Activated T-helper 2 cell treated with anti-CD3 and anti-CD28 coated beads, Interferon-gamma antibody, Interleukin-2, Interleukin-4, amounts not matched to agents 10 μg/mL and 5 μg/mL and 100 μg/mL, durations not matched to agents 14 hours and 24 hours and 36 hours (primary cell): ENCODE results near the gene ACACA. TPM values are rescaled to one million over a fixed set of nuclear protein-coding genes. Genes with fewer than 3 reads are reported as not detected.

Experiments
- DNase-seq: peaks from one replicate; pipeline ENCODE4 v3.0.0; 2021; ENCODE audit warnings: low spot score
- H3K27ac Mint-ChIP-seq: one replicate; pipeline ENCODE4 v1.8.0; 2021; ENCODE audit warnings: mixed read lengths
- H3K27me3 Mint-ChIP-seq: one replicate; pipeline ENCODE4 v1.8.0; 2021; ENCODE audit warnings: low read depth, mixed read lengths
- H3K36me3 Mint-ChIP-seq: one replicate; pipeline ENCODE4 v1.8.0; 2021; ENCODE audit warnings: low read depth, mixed read lengths
- H3K4me1 Mint-ChIP-seq: one replicate; pipeline ENCODE4 v1.8.0; 2021; ENCODE audit warnings: low read depth, mixed read lengths
- H3K4me3 Mint-ChIP-seq: one replicate; pipeline ENCODE4 v1.8.0; 2021; ENCODE audit warnings: low read depth, mild to moderate bottlenecking, moderate library complexity, mixed read lengths
- H3K9me3 Mint-ChIP-seq: one replicate; pipeline ENCODE4 v1.8.0; 2021; ENCODE audit warnings: mixed read lengths
- intact Hi-C: fragments of 100-400 bp; cut with micrococcal nuclease; formaldehyde crosslinking; loops from one replicate; pipeline ENCODE4 v1.15.1; 2023
- total RNA-seq: library from RNA; stranded (reverse); gene quantifications from 2 replicates; pipeline ENCODE4 v1.2.3, GENCODE V29; 2022

Gene ACACA
- total RNA-seq, 1 donor from 2014 or later = 109 TPM

DNA sequence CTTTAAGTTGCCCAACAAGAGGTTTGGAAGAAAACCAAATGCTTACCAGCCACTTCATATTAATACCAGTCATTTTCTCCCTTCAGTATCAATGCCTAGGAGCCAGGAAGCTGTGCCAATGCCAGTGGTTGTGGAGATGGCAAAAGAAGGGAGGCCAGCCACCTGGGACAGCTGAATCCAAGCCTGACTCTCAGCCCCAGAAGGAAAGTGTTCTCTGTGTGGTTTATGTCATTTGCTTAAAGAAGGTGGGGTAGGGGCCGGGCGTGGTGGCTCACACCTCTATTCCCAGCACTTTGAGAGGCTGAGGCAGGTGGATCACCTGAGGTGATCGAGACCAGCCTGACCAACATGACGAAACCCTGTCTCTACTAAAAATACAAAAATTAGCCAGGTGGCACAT is 17.5 kb downstream of the ACACA start:
- H3K27ac Mint-ChIP-seq = no peak overlapping the region
- no peak overlapping the region for H3K4me3 Mint-ChIP-seq
- no peaks in the 10 kb centered on the region for H3K9me3 Mint-ChIP-seq
- no peaks in the 10 kb centered on the region for H3K27me3 Mint-ChIP-seq
- peaks cover 25% of the 10 kb centered on the region for H3K4me1 Mint-ChIP-seq
- no peaks in the 10 kb centered on the region for H3K36me3 Mint-ChIP-seq
- no peak for DNase-seq
- intact Hi-C loops = no loop called here

DNA sequence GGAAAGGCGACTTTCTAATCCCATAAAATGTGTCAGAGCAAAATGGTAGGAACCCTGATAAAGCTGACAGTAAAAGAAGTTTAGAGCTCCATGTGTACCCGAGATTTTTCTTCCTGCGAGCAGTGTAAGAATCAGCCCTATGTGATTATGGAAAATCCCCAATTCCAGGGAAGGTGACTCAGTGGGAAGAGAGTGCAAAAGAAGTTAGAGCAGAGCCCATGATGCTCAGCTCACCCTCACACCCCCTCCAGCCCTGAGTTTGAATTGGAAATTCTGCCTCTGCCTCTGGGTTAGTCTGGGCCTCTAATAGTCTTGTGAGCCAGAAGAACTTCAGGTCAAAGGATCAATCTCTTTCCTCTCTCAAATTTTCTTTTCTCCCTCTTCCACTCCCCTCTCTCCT is 18.4 kb downstream of the ACACA start:
- Mint-ChIP-seq H3K4me1 (peaks cover 23% of the 10 kb centered on the region), H3K4me3 (no peak overlapping the region), H3K9me3 (no peaks in the 10 kb centered on the region), H3K27ac (no peak overlapping the region), H3K36me3 (no peaks in the 10 kb centered on the region), H3K27me3 (no peaks in the 10 kb centered on the region)
- no peak for DNase-seq
- intact Hi-C loops = no loop called here

DNA sequence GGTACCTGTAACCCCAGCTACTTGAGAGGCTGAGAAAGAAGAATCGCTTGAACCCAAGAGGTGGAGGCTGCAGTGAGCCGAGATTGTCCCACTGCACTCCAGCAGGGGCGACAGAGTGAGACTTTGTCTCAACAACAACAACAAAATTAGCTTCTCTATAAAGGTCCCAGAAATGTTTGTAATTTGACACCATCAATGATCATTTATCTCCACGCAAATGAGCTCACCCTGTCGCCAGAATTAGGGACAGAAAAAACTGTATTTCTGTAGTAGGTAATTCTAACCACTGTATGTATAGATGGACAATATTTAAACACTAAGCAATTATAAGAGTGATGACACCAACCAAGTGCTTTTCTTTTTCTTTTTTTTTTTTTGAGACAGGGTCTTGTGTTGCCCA is 20.2 kb downstream of the ACACA start:
- no peak for DNase-seq
- H3K4me3 Mint-ChIP-seq = no peak overlapping the region
- intact Hi-C loops = no loop called here
- no peaks in the 10 kb centered on the region for H3K36me3 Mint-ChIP-seq
- H3K9me3 Mint-ChIP-seq = no peaks in the 10 kb centered on the region
- peaks cover 7% of the 10 kb centered on the region for H3K4me1 Mint-ChIP-seq
- H3K27me3 Mint-ChIP-seq = no peaks in the 10 kb centered on the region
- no peak overlapping the region for H3K27ac Mint-ChIP-seq

DNA sequence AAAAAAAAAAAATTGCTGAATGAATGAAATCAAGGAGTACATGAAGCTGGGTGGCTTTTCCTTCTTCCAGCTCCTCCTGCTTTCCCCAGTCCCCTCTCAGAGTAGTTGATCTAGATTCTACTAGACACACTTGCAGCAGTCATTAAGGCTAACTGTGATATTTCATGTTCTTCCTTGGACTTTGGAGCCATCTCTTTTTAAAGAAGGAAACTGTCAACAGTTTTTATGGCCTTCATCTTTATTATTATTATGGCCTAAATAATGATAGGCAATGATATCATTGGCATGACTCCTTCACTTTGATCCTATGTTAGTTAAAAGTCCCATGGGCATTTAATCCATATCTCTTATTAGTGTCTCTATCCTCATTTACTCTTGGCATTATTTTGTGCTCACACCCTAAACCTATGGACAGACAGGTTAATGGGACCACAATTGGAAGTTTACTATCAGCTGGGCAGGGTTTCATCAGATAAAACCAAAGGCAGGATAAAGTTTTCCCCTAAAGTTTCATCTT is 21.1 kb downstream of the ACACA start:
- DNase-seq = no peak
- no peaks in the 10 kb centered on the region for H3K27me3 Mint-ChIP-seq
- H3K4me3 Mint-ChIP-seq = no peak overlapping the region
- H3K36me3 Mint-ChIP-seq = no peaks in the 10 kb centered on the region
- no peak overlapping the region for H3K27ac Mint-ChIP-seq
- H3K9me3 Mint-ChIP-seq = no peaks in the 10 kb centered on the region
- peaks cover 4% of the 10 kb centered on the region for H3K4me1 Mint-ChIP-seq
- intact Hi-C loops = no loop called here

DNA sequence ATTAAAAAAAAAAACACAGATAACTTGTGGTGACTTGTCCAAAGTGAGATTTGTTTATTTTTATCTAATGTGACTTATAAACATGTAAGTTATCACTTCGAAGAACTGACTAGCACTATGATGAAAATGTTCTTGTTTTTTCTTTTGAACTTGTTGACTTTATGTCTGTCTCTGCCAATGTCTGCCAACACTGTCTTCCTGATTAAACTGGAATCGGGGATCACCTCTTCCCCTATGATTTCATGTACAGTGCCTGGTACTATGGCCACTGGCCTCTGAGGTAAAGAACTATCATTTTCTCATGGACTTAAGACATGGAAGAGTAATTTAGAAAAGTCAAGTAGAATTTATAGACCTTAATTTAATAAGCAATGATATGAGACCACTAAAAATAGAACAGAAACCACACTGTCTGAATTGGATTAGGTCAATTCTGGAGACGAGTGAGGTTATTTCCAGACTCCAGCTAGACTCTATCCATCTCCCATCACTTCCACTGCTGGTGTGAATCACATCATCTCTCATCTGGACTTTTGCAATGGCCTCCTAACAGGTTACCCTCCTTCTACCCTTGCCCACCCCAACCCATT is 22.0 kb downstream of the ACACA start:
- no peak overlapping the region for H3K4me3 Mint-ChIP-seq
- no peaks in the 10 kb centered on the region for H3K36me3 Mint-ChIP-seq
- no peaks in the 10 kb centered on the region for H3K9me3 Mint-ChIP-seq
- H3K27me3 Mint-ChIP-seq = no peaks in the 10 kb centered on the region
- no peak overlapping the region for H3K27ac Mint-ChIP-seq
- intact Hi-C loops = no loop called here
- peaks cover 4% of the 10 kb centered on the region for H3K4me1 Mint-ChIP-seq
- DNase-seq = no peak

DNA sequence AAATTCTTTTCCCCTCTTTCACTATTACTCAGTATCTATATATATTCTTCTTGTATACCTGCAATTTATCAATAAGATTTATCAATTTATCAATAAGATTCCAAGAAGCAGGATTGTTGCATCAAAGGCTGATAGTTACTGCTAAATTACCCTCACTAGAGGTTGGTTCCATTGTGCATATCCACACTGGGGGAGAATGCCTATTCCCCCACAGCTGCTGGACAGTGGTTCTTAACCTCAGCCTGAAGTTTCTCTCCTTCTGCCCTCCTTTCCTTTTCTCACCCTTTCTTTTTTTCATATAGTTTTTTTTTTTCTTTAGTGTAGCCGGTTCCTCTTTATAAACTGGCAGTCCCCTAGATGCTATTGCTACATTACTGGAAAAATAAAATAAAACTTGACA is 24.6 kb downstream of the ACACA start:
- intact Hi-C loops = no loop called here
- no peak for DNase-seq
- no peaks in the 10 kb centered on the region for H3K27me3 Mint-ChIP-seq
- H3K4me3 Mint-ChIP-seq = no peak overlapping the region
- no peaks in the 10 kb centered on the region for H3K9me3 Mint-ChIP-seq
- H3K4me1 Mint-ChIP-seq = no peaks in the 10 kb centered on the region
- H3K27ac Mint-ChIP-seq = no peak overlapping the region
- no peaks in the 10 kb centered on the region for H3K36me3 Mint-ChIP-seq

DNA sequence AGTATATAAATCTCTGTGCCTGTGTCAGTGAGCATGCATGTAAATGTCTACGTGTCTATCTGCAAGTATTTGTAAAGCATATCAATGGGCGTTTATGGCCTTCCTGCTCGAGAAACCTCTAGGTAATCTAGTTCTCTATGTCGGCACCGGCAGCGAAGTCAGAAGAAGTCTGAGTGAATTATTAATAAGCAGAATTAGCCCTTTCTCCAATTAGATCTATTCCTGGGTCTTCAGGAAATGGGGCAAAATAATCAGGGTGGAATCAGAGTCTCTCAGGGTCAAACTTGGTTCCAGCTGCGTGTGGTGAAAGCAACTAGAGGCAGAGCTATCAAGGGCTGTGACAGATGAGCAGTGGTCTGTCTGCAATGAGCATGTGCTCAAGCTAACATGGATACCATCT is 30.9 kb downstream of the ACACA start, which contains the start of gene C17orf78:
Gene C17orf78 (plus strand): TSS at position 280 of the 400 bp plus-strand sequence. CDS start 108 bp downstream, at position 388.
- Mint-ChIP-seq H3K4me1 (peaks cover 6% of the 10 kb centered on the region), H3K4me3 (no peak within 1 kb of the TSS), H3K27ac (no peak within 1 kb of the TSS), H3K27me3 (no peaks in the 10 kb centered on the region), H3K36me3 (no peaks in the 10 kb centered on the region), H3K9me3 (no peaks in the 10 kb centered on the region)
- no peak for DNase-seq
- intact Hi-C loops = no loop called here

DNA sequence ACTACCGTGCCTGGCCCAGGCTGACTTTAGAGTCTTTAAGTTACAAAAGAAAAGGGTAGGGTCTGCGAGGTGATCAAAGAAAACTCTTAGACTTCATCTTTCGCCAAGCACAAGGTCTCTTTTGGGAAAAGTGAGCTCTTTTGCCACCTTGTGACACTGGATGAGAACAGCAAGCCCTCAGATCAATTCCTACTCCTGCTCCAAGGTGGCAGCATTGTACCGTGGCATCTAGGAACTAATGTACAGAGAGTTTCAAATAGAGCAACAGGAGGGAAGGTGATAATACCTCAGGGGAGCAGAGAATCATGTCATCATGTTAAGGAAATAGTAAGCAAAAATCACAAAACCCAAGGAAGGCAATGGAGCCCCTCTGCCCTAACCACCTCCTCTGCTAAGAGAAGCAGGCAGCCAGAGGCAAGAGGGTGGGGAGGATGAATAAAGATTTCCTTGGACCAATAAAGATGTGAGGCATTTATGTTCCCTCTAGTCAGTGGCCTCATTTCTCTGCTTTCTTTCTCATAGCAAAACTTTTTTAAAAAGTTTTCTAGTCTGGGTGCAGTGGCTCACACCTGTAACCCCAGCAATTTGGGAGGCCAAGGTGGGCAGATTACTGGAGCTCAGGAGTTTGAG is 33.0 kb downstream of the ACACA start:
- H3K27ac Mint-ChIP-seq = no peak overlapping the region
- intact Hi-C loops = loop anchor here (1.0 kb wide), 1 partner anchor 24 kb away; no protein-coding TSS in a partner anchor

DNA sequence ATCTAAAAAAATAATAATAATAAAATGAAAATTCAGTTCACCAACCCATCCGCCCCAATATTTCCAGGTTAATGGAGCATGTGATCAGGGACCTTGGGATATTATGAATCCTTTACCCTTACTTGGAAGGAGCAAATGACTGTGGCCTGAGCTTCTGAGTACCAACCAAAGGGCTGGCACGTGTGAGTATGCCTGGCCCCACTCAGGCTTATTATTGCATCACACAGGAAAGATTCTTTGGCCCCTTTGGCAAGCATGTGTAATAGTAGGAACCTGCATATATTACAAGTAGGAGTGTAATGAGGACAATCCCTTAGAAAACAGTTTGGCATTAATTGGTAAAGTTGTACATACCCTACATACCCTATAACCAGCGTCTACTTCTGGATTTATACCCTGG is 38.1 kb downstream of the ACACA start:
- no peaks in the 10 kb centered on the region for H3K36me3 Mint-ChIP-seq
- peaks cover 5% of the 10 kb centered on the region for H3K4me1 Mint-ChIP-seq
- H3K27me3 Mint-ChIP-seq = no peaks in the 10 kb centered on the region
- intact Hi-C loops = no loop called here
- DNase-seq = no peak
- no peaks in the 10 kb centered on the region for H3K9me3 Mint-ChIP-seq
- H3K4me3 Mint-ChIP-seq = no peak overlapping the region
- no peak overlapping the region for H3K27ac Mint-ChIP-seq

More for the DNA sequence above, 33.0 kb downstream of the ACACA start:
- Mint-ChIP-seq H3K36me3 (no peaks in the 10 kb centered on the region), H3K9me3 (no peaks in the 10 kb centered on the region), H3K27me3 (no peaks in the 10 kb centered on the region), H3K4me3 (no peak overlapping the region), H3K4me1 (peaks cover 6% of the 10 kb centered on the region)
- DNase-seq = peak; percentile 59

DNA sequence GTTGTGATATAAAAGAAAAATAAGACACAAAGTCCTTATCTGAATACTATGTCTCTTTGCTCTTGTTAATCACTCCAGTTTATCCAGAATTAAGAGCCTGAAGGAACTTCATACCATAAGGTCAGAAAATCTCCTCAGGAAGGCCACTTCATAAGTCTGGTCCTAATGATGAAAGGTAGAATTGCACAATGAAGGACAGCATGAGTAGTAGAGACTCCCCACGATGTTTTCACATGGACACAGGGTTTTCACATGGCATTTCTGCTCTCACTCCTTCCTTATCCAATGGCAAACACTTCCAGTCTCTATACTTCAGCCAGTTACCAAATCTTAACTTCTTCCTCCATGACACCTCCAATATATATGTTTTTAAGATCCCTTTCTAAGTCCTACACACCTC is 41.0 kb downstream of the ACACA start:
- DNase-seq = no peak
- no peaks in the 10 kb centered on the region for H3K4me1 Mint-ChIP-seq
- no peaks in the 10 kb centered on the region for H3K36me3 Mint-ChIP-seq
- intact Hi-C loops = no loop called here
- no peaks in the 10 kb centered on the region for H3K27me3 Mint-ChIP-seq
- no peak overlapping the region for H3K4me3 Mint-ChIP-seq
- H3K9me3 Mint-ChIP-seq = no peaks in the 10 kb centered on the region
- no peak overlapping the region for H3K27ac Mint-ChIP-seq

DNA sequence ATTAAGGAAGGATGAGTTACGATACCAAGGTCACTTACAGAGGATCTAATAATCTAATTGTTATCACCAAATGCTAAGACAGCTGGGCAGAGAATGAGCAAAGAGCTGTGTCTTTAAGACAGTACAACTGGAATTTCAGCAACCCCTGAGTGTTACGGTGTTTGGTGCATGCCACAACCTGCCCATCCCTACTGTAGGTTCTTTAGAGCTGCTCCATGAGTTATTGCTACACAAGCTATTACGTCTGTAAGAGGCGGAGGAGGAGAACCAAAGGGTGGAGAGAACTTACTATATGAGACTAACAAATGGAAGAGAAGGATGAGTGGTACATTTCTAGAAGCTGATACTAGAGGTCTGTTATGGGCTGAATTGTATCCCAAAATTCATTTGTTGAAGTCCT is 45.1 kb downstream of the ACACA start:
- Mint-ChIP-seq H3K4me3 (no peak overlapping the region), H3K36me3 (peaks cover 14% of the 10 kb centered on the region), H3K9me3 (no peaks in the 10 kb centered on the region), H3K27me3 (no peaks in the 10 kb centered on the region), H3K4me1 (peaks cover 20% of the 10 kb centered on the region), H3K27ac (no peak overlapping the region)
- DNase-seq = no peak
- intact Hi-C loops = no loop called here

DNA sequence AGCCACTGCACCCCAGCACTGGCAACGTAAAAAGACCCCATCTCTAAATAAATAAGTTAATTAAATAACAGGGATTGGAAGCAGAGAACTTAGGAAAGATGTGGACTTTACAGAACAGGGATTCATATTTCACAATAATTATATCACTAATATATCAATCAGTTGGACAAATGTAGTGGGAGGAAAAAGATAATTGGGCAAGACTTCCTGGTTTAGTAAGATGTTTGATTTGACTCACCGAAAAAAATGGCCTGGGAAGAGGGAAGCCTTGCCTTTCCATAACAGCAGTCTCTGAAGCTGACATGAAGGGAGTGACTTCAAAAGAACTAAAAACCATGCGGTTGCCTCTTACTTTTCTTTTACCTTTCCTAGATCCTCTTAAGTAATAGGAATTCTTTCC is 46.0 kb downstream of the ACACA start:
- peaks cover 15% of the 10 kb centered on the region for H3K36me3 Mint-ChIP-seq
- H3K4me3 Mint-ChIP-seq = no peak overlapping the region
- H3K9me3 Mint-ChIP-seq = no peaks in the 10 kb centered on the region
- no peak overlapping the region for H3K27ac Mint-ChIP-seq
- H3K4me1 Mint-ChIP-seq = peaks cover 20% of the 10 kb centered on the region
- no peak for DNase-seq
- no peaks in the 10 kb centered on the region for H3K27me3 Mint-ChIP-seq
- intact Hi-C loops = no loop called here

DNA sequence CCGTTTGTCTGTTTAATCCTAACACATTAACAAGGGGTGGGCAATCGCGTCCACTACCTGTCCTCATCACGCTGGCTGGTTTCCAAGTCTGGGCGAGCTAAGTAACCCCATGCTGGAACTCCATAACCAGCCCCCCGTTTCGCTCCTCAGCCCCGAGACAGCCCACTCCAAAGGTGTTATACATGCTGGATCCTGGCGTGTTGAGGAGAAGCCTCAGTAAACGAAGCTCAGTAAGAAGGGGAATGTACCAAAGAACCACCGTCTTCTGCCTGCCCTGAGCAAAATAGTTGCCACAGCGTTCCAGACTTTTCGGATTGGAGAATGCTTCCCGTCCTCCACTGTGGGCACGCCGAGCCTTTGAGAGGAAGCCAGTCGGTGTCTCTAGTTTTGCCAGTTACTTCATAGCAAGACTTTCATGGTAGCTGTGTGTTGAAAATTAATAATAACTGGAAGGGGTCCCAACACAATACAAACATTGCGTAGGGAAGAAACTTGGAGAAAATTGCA is 46.9 kb downstream of the ACACA start:
- Mint-ChIP-seq H3K4me1 (peaks cover 20% of the 10 kb centered on the region), H3K27ac (peak overlapping the region; percentile 83), H3K36me3 (peaks cover 15% of the 10 kb centered on the region), H3K4me3 (peak overlapping the region; percentile 68), H3K27me3 (no peaks in the 10 kb centered on the region), H3K9me3 (no peaks in the 10 kb centered on the region)
- DNase-seq = no peak
- intact Hi-C loops = loop anchor here (5.0 kb wide), 1 partner anchor 33 kb away; no protein-coding TSS in a partner anchor
